Measurements from ENCODE around the gene IMMP2L. TPM values are rescaled to one million over a fixed set of nuclear protein-coding genes. Genes with fewer than 3 reads are reported as not detected.

IMMP2L gene
- total RNA-seq, 4 donors from 2014 or later, result 8.3 to 19.2 (median 17.8) TPM

DNA sequence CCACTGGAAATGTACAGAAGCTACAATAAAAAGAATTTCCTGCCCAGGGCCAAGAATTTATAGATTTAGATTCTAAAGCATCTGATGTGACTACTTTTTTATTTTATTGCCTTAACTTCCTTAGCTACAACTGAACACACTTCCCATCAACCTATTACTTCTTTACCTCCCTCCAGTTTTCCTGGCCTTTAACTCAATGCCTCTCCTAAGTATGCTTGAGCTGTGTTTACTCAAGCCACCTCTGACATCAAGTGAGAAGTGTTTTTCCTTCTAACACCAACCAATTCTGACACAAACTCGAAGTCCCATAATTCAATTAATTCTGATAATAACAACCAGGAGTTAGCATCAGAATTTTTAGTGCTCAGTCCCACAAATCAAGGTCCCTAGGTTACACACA lies 170.0 kb downstream of the IMMP2L start:
- peaks cover 3 to 13% of the 10 kb centered on the region in 2 donors for H3K4me1 ChIP-seq
- no peak overlapping the region for H3K4me3 ChIP-seq
- in situ Hi-C loops (cut with MboI; ENCODE audit: low sequenced_read_pairs in 4 of 4) (no loop called here), intact Hi-C loops (cut with DNase I; ENCODE audit: low total_unique reads) (no loop called here)
- no peak for ATAC-seq
- no peaks in the 10 kb centered on the region for H3K27me3 ChIP-seq
- H3K9me3 ChIP-seq, result no peaks in the 10 kb centered on the region
- H3K36me3 ChIP-seq, result no peaks in the 10 kb centered on the region
- peak overlapping the region in 1 of 4 donors; percentile 10 for H3K27ac ChIP-seq
- TF ChIP-seq, protein P1, sequence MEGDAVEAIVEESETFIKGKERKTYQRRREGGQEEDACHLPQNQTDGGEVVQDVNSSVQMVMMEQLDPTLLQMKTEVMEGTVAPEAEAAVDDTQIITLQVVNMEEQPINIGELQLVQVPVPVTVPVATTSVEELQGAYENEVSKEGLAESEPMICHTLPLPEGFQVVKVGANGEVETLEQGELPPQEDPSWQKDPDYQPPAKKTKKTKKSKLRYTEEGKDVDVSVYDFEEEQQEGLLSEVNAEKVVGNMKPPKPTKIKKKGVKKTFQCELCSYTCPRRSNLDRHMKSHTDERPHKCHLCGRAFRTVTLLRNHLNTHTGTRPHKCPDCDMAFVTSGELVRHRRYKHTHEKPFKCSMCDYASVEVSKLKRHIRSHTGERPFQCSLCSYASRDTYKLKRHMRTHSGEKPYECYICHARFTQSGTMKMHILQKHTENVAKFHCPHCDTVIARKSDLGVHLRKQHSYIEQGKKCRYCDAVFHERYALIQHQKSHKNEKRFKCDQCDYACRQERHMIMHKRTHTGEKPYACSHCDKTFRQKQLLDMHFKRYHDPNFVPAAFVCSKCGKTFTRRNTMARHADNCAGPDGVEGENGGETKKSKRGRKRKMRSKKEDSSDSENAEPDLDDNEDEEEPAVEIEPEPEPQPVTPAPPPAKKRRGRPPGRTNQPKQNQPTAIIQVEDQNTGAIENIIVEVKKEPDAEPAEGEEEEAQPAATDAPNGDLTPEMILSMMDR (IDR thresholded peaks at IDR 0.05 in 4 of 5, conservative IDR thresholded peaks at IDR 0.05 in 1 of 5), result no peak
- no peak for TF ChIP-seq POLR2A (IDR thresholded peaks at IDR 0.05)
- DNase-seq, result no peak

DNA sequence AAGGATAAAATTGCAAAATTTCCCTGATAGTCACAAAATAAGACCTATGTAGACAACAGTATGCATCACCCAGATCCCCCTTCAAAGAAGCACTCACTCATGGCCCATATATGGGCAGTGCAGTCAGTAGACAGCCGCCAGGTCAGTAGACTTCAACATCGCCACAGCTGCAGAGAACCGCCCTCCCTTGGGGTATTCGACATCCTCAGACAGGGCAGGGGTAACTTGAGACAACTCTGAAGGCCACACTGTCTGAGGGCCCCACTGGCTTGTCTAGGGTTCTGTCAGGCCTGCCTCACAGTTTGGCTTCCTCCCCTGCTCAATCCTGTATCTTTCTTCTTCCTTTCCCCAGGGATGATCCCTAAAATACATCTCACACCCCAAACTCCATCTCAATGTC lies 172.3 kb downstream of the IMMP2L start:
- in situ Hi-C loops (cut with MboI; ENCODE audit: low sequenced_read_pairs in 4 of 4) (no loop called here), intact Hi-C loops (cut with DNase I; ENCODE audit: low total_unique reads) (no loop called here)
- no peak for TF ChIP-seq POLR2A (IDR thresholded peaks at IDR 0.05)
- TF ChIP-seq, protein P1 (IDR thresholded peaks at IDR 0.05 in 4 of 5, conservative IDR thresholded peaks at IDR 0.05 in 1 of 5), result no peak

DNA sequence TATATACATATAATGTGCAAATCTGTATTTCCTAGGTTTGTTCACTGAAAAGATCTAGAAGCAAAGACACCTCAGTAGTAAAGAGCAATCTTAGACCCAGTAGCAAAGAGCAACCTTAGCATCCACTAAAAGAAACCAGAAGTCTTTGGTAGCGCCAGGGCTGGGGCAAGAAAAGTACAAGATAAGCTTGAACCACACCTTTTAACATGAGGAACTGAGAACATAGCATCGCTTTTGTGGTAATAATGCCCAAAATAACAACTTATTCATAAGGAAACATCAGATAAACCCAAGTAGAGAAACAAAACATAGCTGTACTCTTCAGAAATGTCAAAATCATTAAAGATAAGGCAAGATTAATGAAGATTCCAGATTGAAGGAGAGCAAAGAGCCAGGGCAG lies 173.4 kb downstream of the IMMP2L start:
- DNase-seq (no peak), ATAC-seq (no peak)
- H3K36me3 ChIP-seq, result no peaks in the 10 kb centered on the region
- H3K4me3 ChIP-seq, result no peak overlapping the region
- no peak overlapping the region for H3K27ac ChIP-seq
- in situ Hi-C loops (cut with MboI; ENCODE audit: low sequenced_read_pairs in 4 of 4) (no loop called here), intact Hi-C loops (cut with DNase I; ENCODE audit: low total_unique reads) (no loop called here)
- H3K27me3 ChIP-seq, result no peaks in the 10 kb centered on the region
- TF ChIP-seq POLR2A (IDR thresholded peaks at IDR 0.05), result no peak
- TF ChIP-seq, protein P1 (IDR thresholded peaks at IDR 0.05 in 4 of 5, conservative IDR thresholded peaks at IDR 0.05 in 1 of 5), result no peak
- peaks cover 3 to 13% of the 10 kb centered on the region in 2 donors for H3K4me1 ChIP-seq
- no peaks in the 10 kb centered on the region for H3K9me3 ChIP-seq

More for the DNA sequence above, 172.3 kb downstream of the IMMP2L start:
- H3K27ac ChIP-seq, result no peak overlapping the region
- DNase-seq, result no peak
- no peaks in the 10 kb centered on the region for H3K36me3 ChIP-seq
- no peak overlapping the region for H3K4me3 ChIP-seq
- H3K27me3 ChIP-seq, result no peaks in the 10 kb centered on the region
- H3K9me3 ChIP-seq, result no peaks in the 10 kb centered on the region
- peaks cover 3 to 13% of the 10 kb centered on the region in 2 donors for H3K4me1 ChIP-seq
- no peak for ATAC-seq

DNA sequence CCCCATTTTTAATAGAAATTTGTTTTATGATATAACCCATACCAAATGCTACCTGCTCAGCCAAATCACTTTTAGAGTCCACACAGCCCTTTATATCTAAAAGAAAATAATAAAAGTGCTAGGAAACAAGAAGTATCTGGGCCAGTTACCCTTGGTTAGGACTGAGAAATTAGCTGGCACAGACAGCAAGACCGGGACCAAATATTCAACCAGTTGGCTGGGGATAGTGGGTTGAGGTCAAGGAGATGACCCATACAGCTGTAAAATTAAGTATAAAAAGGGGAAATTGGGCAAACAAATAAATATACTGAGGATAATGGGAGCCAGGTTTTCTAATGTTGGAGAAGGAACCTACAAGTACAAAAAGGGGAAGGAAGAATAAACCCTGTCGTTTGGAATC lies 174.3 kb downstream of the IMMP2L start:
- Histone ChIP-seq H3K9me3 (no peaks in the 10 kb centered on the region), H3K4me1 (peaks cover 3 to 6% of the 10 kb centered on the region in 2 donors), H3K4me3 (no peak overlapping the region), H3K36me3 (no peaks in the 10 kb centered on the region), H3K27me3 (no peaks in the 10 kb centered on the region), H3K27ac (no peak overlapping the region)
- intact Hi-C loops (cut with DNase I; ENCODE audit: low total_unique reads) (no loop called here), in situ Hi-C loops (cut with MboI; ENCODE audit: low sequenced_read_pairs in 4 of 4) (no loop called here)
- DNase-seq, result no peak
- ATAC-seq, result no peak
- TF ChIP-seq, protein P1 (IDR thresholded peaks at IDR 0.05 in 4 of 5, conservative IDR thresholded peaks at IDR 0.05 in 1 of 5), result no peak
- TF ChIP-seq POLR2A (IDR thresholded peaks at IDR 0.05), result no peak

Measured in gastrocnemius medialis (tissue), 4 donors.